H1 (cell line): ENCODE measurements around the gene RARB. TPM values are rescaled to one million over a fixed set of nuclear protein-coding genes. Genes with fewer than 3 reads are reported as not detected.

ENCODE experiments used
- CTCF ChIA-PET: fragments of 300-600 bp; sonication (Branson Sonifier 250); formaldehyde crosslinking; loops from one replicate; lab custom pipeline; 2021; ENCODE audit not compliant: partially characterized antibody; lab: Charles Lee
- POLR2A ChIA-PET: fragments of 300-600 bp; sonication (Branson Sonifier 250); formaldehyde crosslinking; loops from one replicate; lab custom pipeline; 2021; ENCODE audit warnings: inconsistent platforms; ENCODE audit not compliant: partially characterized antibody; lab: Charles Lee
- DNase-seq, 2 experiments: peaks; one replicate each; pipeline versions ENCODE4 v3.0.0 to v3.0.0-alpha.2; 2010 to 2022; ENCODE audit warnings: low spot score in 2 of 2, low read depth in 1 of 2, mixed read lengths in 1 of 2
- FAIRE-seq: peaks from 2 replicates; lab custom pipeline; 2011; peaks lifted over from hg19 to GRCh38; lab: Jason Lieb, UNC
- H2AFZ ChIP-seq: 2 replicates; pipeline ENCODE4 v1.8.1; 2012; ENCODE audit warnings: low read length, inconsistent platforms
- H2AK5ac ChIP-seq: 2 replicates; pipeline ENCODE4 v1.6.1; 2013; ENCODE audit warnings: low read depth, low read length
- H2BK120ac ChIP-seq: replicated peaks from 2 replicates; pipeline ENCODE3; 2013; ENCODE audit warnings: low read depth, low read length, inconsistent platforms
- H2BK12ac ChIP-seq: 2 replicates; pipeline ENCODE4 v1.6.1; 2013; ENCODE audit warnings: low read depth, low read length
- H2BK15ac ChIP-seq: 2 replicates; pipeline ENCODE4 v1.6.1; 2013; ENCODE audit warnings: low read length
- H2BK20ac ChIP-seq: 2 replicates; pipeline ENCODE4 v1.6.1; 2013; ENCODE audit warnings: low read length
- H2BK5ac ChIP-seq: 2 replicates; pipeline ENCODE4 v1.6.1; 2013; ENCODE audit warnings: low read depth, low read length
- H3K14ac ChIP-seq: 2 replicates; pipeline ENCODE4 v1.6.1; 2013; ENCODE audit warnings: inconsistent platforms; ENCODE audit not compliant: insufficient read length
- H3K18ac ChIP-seq: 2 replicates; pipeline ENCODE4 v1.6.1; 2013; ENCODE audit warnings: low read length; ENCODE audit errors: extremely low read depth
- H3K23ac ChIP-seq: 2 replicates; pipeline ENCODE4 v1.6.1; 2013; ENCODE audit warnings: inconsistent platforms; ENCODE audit not compliant: insufficient read length
- H3K23me2 ChIP-seq: 2 replicates; pipeline ENCODE4 v1.6.1; 2013; ENCODE audit warnings: low read depth, low read length
- H3K27ac ChIP-seq: 2 replicates; pipeline ENCODE4 v1.6.1; 2011; ENCODE audit warnings: low read depth, low read length, inconsistent platforms
- H3K27me3 ChIP-seq, 4 experiments: replicated peaks in 1 of 4; 1 replicate in 1 of 4; 2 replicates in 3 of 4; pipeline versions ENCODE4 v1.6.1 to v1.8.1; 2011 to 2013; ENCODE audit warnings: low read length in 3 of 4, mild to moderate bottlenecking in 3 of 4, inconsistent platforms in 2 of 4, mixed read lengths in 2 of 4, moderate library complexity in 1 of 4; ENCODE audit not compliant: control insufficient read depth in 3 of 4, insufficient read depth in 3 of 4; ENCODE audit errors: extremely low read depth in 1 of 4
- H3K36me3 ChIP-seq, 4 experiments: 2 replicates each; pipeline versions ENCODE4 v1.6.1 to v1.8.1; 2011 to 2013; ENCODE audit warnings: mild to moderate bottlenecking in 4 of 4, low read length in 3 of 4, moderate library complexity in 2 of 4, control low read depth in 1 of 4, inconsistent platforms in 1 of 4; ENCODE audit not compliant: insufficient read depth in 4 of 4, control insufficient read depth in 2 of 4
- H3K4ac ChIP-seq: replicated peaks from 2 replicates; pipeline ENCODE3; 2013; ENCODE audit warnings: low read length, low read depth, mixed read lengths, inconsistent platforms; ENCODE audit not compliant: insufficient read length
- H3K4me1 ChIP-seq, 4 experiments: replicated peaks in 1 of 4; 1 replicate in 1 of 4; 2 replicates in 3 of 4; pipeline versions ENCODE4 v1.6.1 to v1.8.1; 2011 to 2013; ENCODE audit warnings: low read length in 3 of 4, inconsistent platforms in 2 of 4, mixed read lengths in 1 of 4; ENCODE audit not compliant: insufficient read depth in 4 of 4, control insufficient read depth in 3 of 4
- H3K4me2 ChIP-seq, 2 experiments: 2 replicates each; pipeline versions ENCODE4 v1.6.1 to v1.8.1; 2011 to 2013; ENCODE audit warnings: low read depth in 2 of 2, low read length in 2 of 2, control low read depth in 1 of 2, inconsistent platforms in 1 of 2, mild to moderate bottlenecking in 1 of 2; ENCODE audit not compliant: insufficient read depth in 1 of 2
- H3K4me3 ChIP-seq, 4 experiments: fragments of 200-600, 300-600 bp in 1 of 4; sonication (generic), shearing (Covaris generic), sonication (Bioruptor Twin) in 1 of 4; 2 replicates each; pipeline versions ENCODE4 v1.5.1 to v1.8.1; 2011 to 2016; ENCODE audit warnings: low read length in 4 of 4, low read depth in 3 of 4, control low read depth in 2 of 4, inconsistent platforms in 2 of 4, mild to moderate bottlenecking in 2 of 4, mixed read lengths in 1 of 4, moderate library complexity in 1 of 4; ENCODE audit not compliant: insufficient read depth in 2 of 4; ENCODE audit errors: extremely low read depth in 1 of 4
- H3K56ac ChIP-seq: replicated peaks from 2 replicates; pipeline ENCODE3; 2013; ENCODE audit warnings: low read depth, mild to moderate bottlenecking, mixed read lengths, low read length, inconsistent platforms; ENCODE audit not compliant: insufficient read length
- H3K79me1 ChIP-seq: 2 replicates; pipeline ENCODE4 v1.6.1; 2013; ENCODE audit warnings: low read depth, low read length, control low read depth
- H3K79me2 ChIP-seq, 2 experiments: 2 replicates each; pipeline versions ENCODE4 v1.6.1 to v1.8.1; 2012 to 2013; ENCODE audit warnings: low read length in 2 of 2, mild to moderate bottlenecking in 2 of 2, inconsistent platforms in 1 of 2; ENCODE audit not compliant: insufficient read depth in 2 of 2, control insufficient read depth in 1 of 2
- H3K9ac ChIP-seq, 4 experiments: replicated peaks in 1 of 4; 1 replicate in 1 of 4; 2 replicates in 3 of 4; pipeline versions ENCODE4 v1.6.1 to v1.8.1; 2011 to 2013; ENCODE audit warnings: low read depth in 3 of 4, low read length in 3 of 4, control low read depth in 2 of 4, mild to moderate bottlenecking in 2 of 4, moderate library complexity in 2 of 4, inconsistent platforms in 1 of 4; ENCODE audit errors: extremely low read depth in 1 of 4
- H3K9me3 ChIP-seq, 2 experiments: 2 replicates each; pipeline versions ENCODE4 v1.6.1 to v1.8.1; 2012 to 2013; ENCODE audit warnings: mild to moderate bottlenecking in 2 of 2, moderate library complexity in 2 of 2, control low read depth in 1 of 2, inconsistent platforms in 1 of 2, low read depth in 1 of 2, low read length in 1 of 2, mixed read lengths in 1 of 2; ENCODE audit not compliant: insufficient read depth in 2 of 2
- H4K20me1 ChIP-seq, 2 experiments: replicated peaks in 1 of 2; 2 replicates each; pipeline versions ENCODE3 to v1.8.1; 2011 to 2013; ENCODE audit warnings: inconsistent platforms in 2 of 2, low read length in 2 of 2, mild to moderate bottlenecking in 1 of 2; ENCODE audit not compliant: insufficient read depth in 2 of 2, control insufficient read depth in 1 of 2
- H4K5ac ChIP-seq: 2 replicates; pipeline ENCODE4 v1.6.1; 2013; ENCODE audit warnings: low read length, low read depth, mixed read lengths, inconsistent platforms; ENCODE audit not compliant: insufficient read length
- H4K8ac ChIP-seq: 2 replicates; pipeline ENCODE4 v1.8.0; 2013; ENCODE audit warnings: mild to moderate bottlenecking, moderate library complexity, low read length, inconsistent platforms; ENCODE audit not compliant: insufficient read depth; ENCODE audit errors: extremely low read depth
- H4K91ac ChIP-seq: replicated peaks from 2 replicates; pipeline ENCODE3; 2013; ENCODE audit warnings: low read length, mixed read lengths, inconsistent platforms; ENCODE audit not compliant: insufficient read length
- EZH2 ChIP-seq: fragments of 200-600 bp; sonication (generic); IDR thresholded peaks from 2 replicates; pipeline ENCODE4 v1.7.1; 2012; ENCODE audit warnings: low read depth, mild to moderate bottlenecking, moderate library complexity, low read length, inconsistent platforms; ENCODE audit not compliant: severe bottlenecking
- PHF8 ChIP-seq: fragments of 200-600 bp; sonication (generic); conservative IDR thresholded peaks from 2 replicates; pipeline ENCODE4 v1.7.1; 2012; ENCODE audit warnings: low read depth, mild to moderate bottlenecking, inconsistent platforms, low read length, moderate library complexity
- SP2 ChIP-seq: IDR thresholded peaks from 2 replicates; pipeline ENCODE4 v1.6.1; 2012; ENCODE audit warnings: mild to moderate bottlenecking, low read length, inconsistent platforms
- YY1 ChIP-seq: IDR thresholded peaks from 2 replicates; pipeline ENCODE4 v1.6.1; 2011; ENCODE audit warnings: low read depth, mild to moderate bottlenecking, low read length
- WGBS, 2 experiments: shearing (Covaris generic) in 1 of 2; methylation state at CpG; one replicate each; pipeline versions ENCODE4 v1.1.6 to v1.1.7; 2013 to 2015; ENCODE audit warnings: low lambda C conversion rate in 2 of 2, mixed read lengths in 2 of 2, inconsistent platforms in 1 of 2, low coverage in 1 of 2, missing lambda C conversion rate in 1 of 2; ENCODE audit not compliant: insufficient replicate concordance in 2 of 2, insufficient coverage in 1 of 2, insufficient read length in 1 of 2; ENCODE audit errors: extremely low coverage in 1 of 2, missing lambda C conversion rate in 1 of 2; 5-methylcytosine and 5-hydroxymethylcytosine counted together
- polyA plus RNA-seq, 7 experiments: library from polyadenylated mRNA; depleted of rRNA in 3 of 7; stranded (reverse) in 5 of 7; unstranded in 2 of 7; fragments of >200 nt in 5 of 7; fragments of 200-250 nt in 2 of 7; gene quantifications; 1 replicate in 5 of 7; 2 replicates in 1 of 7; 4 replicates in 1 of 7; pipeline versions ENCODE4 v1.2.1 to v1.2.3, GENCODE V29; 2011 to 2013; ENCODE audit warnings: missing spikeins in 2 of 7, mixed read lengths in 2 of 7
- total RNA-seq: library from RNA; stranded (reverse); fragmentation: NEBNext Ultra II Directional; extraction: Animal tissue kit (Norgen Biotek cat#: 25700); gene quantifications from 2 replicates; pipeline ENCODE4 v1.2.1, GENCODE V29; 2021

Gene RARB
- total and polyA plus RNA-seq, 2 of the 8 experiments (the other 6 are each of a cell fraction or from before 2014, with no cell fraction given) = 0.15 to 0.22 TPM

DNA sequence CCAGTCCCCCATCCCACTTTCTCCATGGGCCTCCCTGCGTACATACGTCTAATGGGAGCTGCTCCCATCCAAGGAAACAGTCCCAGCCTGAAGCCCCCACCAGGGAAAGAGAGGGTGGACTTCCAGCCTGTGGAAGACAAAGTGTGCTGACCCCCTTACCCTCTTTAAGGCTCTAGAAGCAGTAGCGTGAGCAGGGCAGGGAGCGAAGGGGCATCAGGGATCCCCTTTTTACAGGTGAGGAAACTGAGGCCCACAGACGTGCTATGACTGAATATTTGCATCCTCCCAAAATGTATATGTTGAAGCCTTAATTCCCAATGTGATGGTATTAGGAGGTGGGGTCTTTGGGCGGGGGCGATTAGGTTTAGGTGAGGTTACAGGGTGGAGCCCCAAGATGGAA, 153.3 kb downstream of the RARB start:
- FAIRE-seq (no peak), DNase-seq (no peak)
- H3K4me1 ChIP-seq = no peaks in the 10 kb centered on the region
- POLR2A ChIA-PET = no interaction called here
- no peak overlapping the region for H2BK120ac ChIP-seq
- H4K20me1 ChIP-seq = no peaks in the 10 kb centered on the region
- H3K4ac ChIP-seq = no peak overlapping the region
- H3K9me3 ChIP-seq = no peaks in the 10 kb centered on the region
- WGBS, 2 experiments = 93% methylated on average over 7 of the region's 7 CpGs; no CpG with 5 or more reads in 1 of the 2 experiments
- H3K56ac ChIP-seq = no peak overlapping the region
- no peak overlapping the region for H3K4me3 ChIP-seq
- H4K91ac ChIP-seq = no peak overlapping the region
- no peaks in the 10 kb centered on the region for H3K79me1 ChIP-seq
- no peak overlapping the region for H3K27ac ChIP-seq
- no peak overlapping the region for H3K4me2 ChIP-seq
- no peak overlapping the region for H2AK5ac ChIP-seq
- H3K14ac ChIP-seq = no peak overlapping the region
- no peak overlapping the region for H2BK5ac ChIP-seq
- H2BK12ac ChIP-seq = no peak overlapping the region
- no peak overlapping the region for H2BK20ac ChIP-seq
- no peak overlapping the region for H3K9ac ChIP-seq
- H3K79me2 ChIP-seq = no peaks in the 10 kb centered on the region
- H4K8ac ChIP-seq = no peak overlapping the region
- H3K18ac ChIP-seq = no peak overlapping the region
- H3K23me2 ChIP-seq = no peaks in the 10 kb centered on the region
- H2BK15ac ChIP-seq = no peak overlapping the region
- CTCF ChIA-PET = interaction anchor here (1.4 to 7.0 kb wide), 3 partner anchors 10 to 40 kb away, joined by 3 to 44 read pairs (median 4); no protein-coding TSS in a partner anchor
- H3K23ac ChIP-seq = no peak overlapping the region
- no peaks in the 10 kb centered on the region for H3K27me3 ChIP-seq
- H2AFZ ChIP-seq = no peak overlapping the region
- TF ChIP-seq YY1 (no peak), EZH2 (no peak), SP2 (no peak), PHF8 (no peak)
- no peaks in the 10 kb centered on the region for H3K36me3 ChIP-seq
- H4K5ac ChIP-seq = no peak overlapping the region
